Keratinocyte (primary cell): ENCODE results near the gene SLC37A1. TPM values are rescaled to one million over a fixed set of nuclear protein-coding genes. Genes with fewer than 3 reads are reported as not detected.

Source experiments
- DNase-seq: peaks from one replicate; pipeline ENCODE4 v3.0.0-alpha.2; 2011; ENCODE audit warnings: low read depth, missing footprints, low spot score
- FAIRE-seq: peaks from 2 replicates; lab custom pipeline; 2011; peaks lifted over from hg19 to GRCh38; lab: Jason Lieb, UNC
- H2AFZ ChIP-seq: 2 replicates; pipeline ENCODE4 v1.6.0; 2012; ENCODE audit warnings: low read length, control low read depth, inconsistent platforms; ENCODE audit not compliant: control insufficient read depth
- H3K27ac ChIP-seq: 2 replicates; pipeline ENCODE4 v1.5.1; 2011; ENCODE audit warnings: low read length; ENCODE audit not compliant: control insufficient read depth, insufficient read depth
- H3K27me3 ChIP-seq: 3 replicates; pipeline ENCODE4 v1.6.0; 2011; ENCODE audit warnings: low read length; ENCODE audit not compliant: control insufficient read depth, insufficient read depth; ENCODE audit errors: extremely low read depth
- H3K36me3 ChIP-seq, 2 experiments: 2 replicates in 1 of 2; 3 replicates in 1 of 2; pipeline ENCODE4 v1.5.1; 2011; ENCODE audit warnings: low read length in 2 of 2, mild to moderate bottlenecking in 1 of 2; ENCODE audit not compliant: control insufficient read depth in 2 of 2, insufficient read depth in 2 of 2; ENCODE audit errors: extremely low read depth in 1 of 2
- H3K4me1 ChIP-seq: 3 replicates; pipeline ENCODE4 v1.5.1; 2011; ENCODE audit warnings: low read length; ENCODE audit not compliant: control insufficient read depth, insufficient read depth; ENCODE audit errors: extremely low read depth
- H3K4me2 ChIP-seq: 3 replicates; pipeline ENCODE4 v1.6.0; 2011; ENCODE audit warnings: low read depth, low read length; ENCODE audit not compliant: control insufficient read depth, insufficient read depth; ENCODE audit errors: extremely low read depth
- H3K4me3 ChIP-seq, 3 experiments: fragments of 200-600 bp in 1 of 3; sonication (generic) in 1 of 3; 2 replicates in 2 of 3; 3 replicates in 1 of 3; pipeline ENCODE4 v1.5.1; 2011 to 2016; ENCODE audit warnings: low read length in 3 of 3, mild to moderate bottlenecking in 3 of 3, control low read depth in 2 of 3, inconsistent platforms in 1 of 3, low read depth in 1 of 3, mixed read lengths in 1 of 3, mixed run types in 1 of 3, moderate library complexity in 1 of 3; ENCODE audit not compliant: control insufficient read depth in 2 of 3, insufficient read depth in 2 of 3; ENCODE audit errors: extremely low read depth in 1 of 3
- H3K79me2 ChIP-seq: 2 replicates; pipeline ENCODE4 v1.6.0; 2012; ENCODE audit warnings: low read length; ENCODE audit not compliant: control insufficient read depth, insufficient read depth
- H3K9ac ChIP-seq: 3 replicates; pipeline ENCODE4 v1.6.0; 2011; ENCODE audit warnings: low read length; ENCODE audit not compliant: control insufficient read depth, insufficient read depth; ENCODE audit errors: extremely low read depth
- H3K9me1 ChIP-seq: 3 replicates; pipeline ENCODE4 v1.6.0; 2011; ENCODE audit warnings: low read length; ENCODE audit not compliant: control insufficient read depth, insufficient read depth; ENCODE audit errors: extremely low read depth
- H3K9me3 ChIP-seq: 2 replicates; pipeline ENCODE4 v1.5.1; 2012; ENCODE audit warnings: low read depth, low read length; ENCODE audit not compliant: control insufficient read depth
- H4K20me1 ChIP-seq: 3 replicates; pipeline ENCODE4 v1.6.0; 2011; ENCODE audit warnings: low read length; ENCODE audit not compliant: control insufficient read depth, insufficient read depth; ENCODE audit errors: extremely low read depth
- EZH2 ChIP-seq: IDR thresholded peaks from one replicate; pipeline ENCODE4 v1.6.1; 2012; ENCODE audit warnings: inconsistent platforms, mild to moderate bottlenecking, low read length, moderate library complexity
- dilution Hi-C: fragments of 300-500 bp; cut with MboI; formaldehyde crosslinking; loops from one replicate; pipeline ENCODE4 v1.7.0; 2020; ENCODE audit warnings: low sequenced_read_pairs; ENCODE audit not compliant: extremely low pct_ligation_motif_present
- polyA plus RNA-seq, 5 experiments: library from polyadenylated mRNA; depleted of rRNA in 3 of 5; stranded (reverse) in 3 of 5; stranded (forward) in 1 of 5; unstranded in 1 of 5; fragments of >200 nt; gene quantifications; 1 replicate in 1 of 5; 2 replicates in 3 of 5; 3 replicates in 1 of 5; pipeline versions ENCODE4 v1.2.1 to v1.2.3, GENCODE V29; 2011 to 2012; ENCODE audit warnings: missing spikeins in 2 of 5, low read depth in 1 of 5, low replicate concordance in 1 of 5
- TF ChIP-seq, protein P1 (sequence below), 3 experiments: IDR thresholded peaks in 1 of 3; conservative IDR thresholded peaks in 1 of 3; optimal IDR thresholded peaks in 1 of 3; 2 replicates in 2 of 3; 3 replicates in 1 of 3; pipeline versions ENCODE3 to v1.5.1; 2011; ENCODE audit warnings: low read length in 3 of 3, mild to moderate bottlenecking in 3 of 3, moderate library complexity in 2 of 3, control low read depth in 1 of 3, inconsistent platforms in 1 of 3; ENCODE audit not compliant: insufficient read depth in 2 of 3; ENCODE audit errors: extremely low read depth in 1 of 3

SLC37A1 gene
- polyA plus RNA-seq, 1 donor (not counting 4 experiments of a cell fraction or from before 2014, with no cell fraction given) = 4.1 TPM

DNA sequence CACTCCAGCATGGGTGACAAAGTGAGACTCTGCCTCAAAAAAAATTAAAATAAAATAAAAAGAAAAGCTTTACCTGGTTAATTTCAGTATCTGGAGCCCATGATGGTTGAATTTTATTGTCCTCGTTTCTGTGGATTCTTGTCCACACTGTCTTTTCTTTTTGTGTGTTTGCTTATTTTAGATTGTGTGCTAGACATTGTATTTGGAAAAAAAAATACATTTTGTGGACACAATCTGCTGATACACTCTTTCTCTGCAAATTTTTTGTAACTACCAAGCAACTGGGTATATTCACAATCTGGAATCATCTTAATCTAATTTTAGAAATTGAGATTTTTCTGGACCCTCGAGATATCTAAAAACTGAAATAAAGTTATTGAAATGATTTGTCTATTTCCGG, 98.2 kb downstream of the SLC37A1 start:
- Histone ChIP-seq H3K4me1 (peaks cover 14% of the 10 kb centered on the region), H3K9me1 (no peaks in the 10 kb centered on the region), H3K9ac (no peak overlapping the region), H3K36me3 (no peaks in the 10 kb centered on the region), H4K20me1 (no peaks in the 10 kb centered on the region), H2AFZ (no peak overlapping the region), H3K4me2 (no peak overlapping the region), H3K27ac (no peak overlapping the region), H3K9me3 (no peaks in the 10 kb centered on the region), H3K27me3 (peaks cover 7% of the 10 kb centered on the region), H3K79me2 (no peaks in the 10 kb centered on the region), H3K4me3 (no peak overlapping the region)
- FAIRE-seq (no peak), DNase-seq (no peak)
- TF ChIP-seq, protein P1, sequence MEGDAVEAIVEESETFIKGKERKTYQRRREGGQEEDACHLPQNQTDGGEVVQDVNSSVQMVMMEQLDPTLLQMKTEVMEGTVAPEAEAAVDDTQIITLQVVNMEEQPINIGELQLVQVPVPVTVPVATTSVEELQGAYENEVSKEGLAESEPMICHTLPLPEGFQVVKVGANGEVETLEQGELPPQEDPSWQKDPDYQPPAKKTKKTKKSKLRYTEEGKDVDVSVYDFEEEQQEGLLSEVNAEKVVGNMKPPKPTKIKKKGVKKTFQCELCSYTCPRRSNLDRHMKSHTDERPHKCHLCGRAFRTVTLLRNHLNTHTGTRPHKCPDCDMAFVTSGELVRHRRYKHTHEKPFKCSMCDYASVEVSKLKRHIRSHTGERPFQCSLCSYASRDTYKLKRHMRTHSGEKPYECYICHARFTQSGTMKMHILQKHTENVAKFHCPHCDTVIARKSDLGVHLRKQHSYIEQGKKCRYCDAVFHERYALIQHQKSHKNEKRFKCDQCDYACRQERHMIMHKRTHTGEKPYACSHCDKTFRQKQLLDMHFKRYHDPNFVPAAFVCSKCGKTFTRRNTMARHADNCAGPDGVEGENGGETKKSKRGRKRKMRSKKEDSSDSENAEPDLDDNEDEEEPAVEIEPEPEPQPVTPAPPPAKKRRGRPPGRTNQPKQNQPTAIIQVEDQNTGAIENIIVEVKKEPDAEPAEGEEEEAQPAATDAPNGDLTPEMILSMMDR (optimal IDR thresholded peaks at IDR 0.05 in 1 of 3, IDR thresholded peaks at IDR 0.05 in 1 of 3, conservative IDR thresholded peaks at IDR 0.05 in 1 of 3; ENCODE audit: extremely low read depth in 1 of 3, insufficient read depth in 2 of 3, low read length in 3 of 3) = no peak
- TF ChIP-seq EZH2 = no peak
- dilution Hi-C loops = no loop called here

DNA sequence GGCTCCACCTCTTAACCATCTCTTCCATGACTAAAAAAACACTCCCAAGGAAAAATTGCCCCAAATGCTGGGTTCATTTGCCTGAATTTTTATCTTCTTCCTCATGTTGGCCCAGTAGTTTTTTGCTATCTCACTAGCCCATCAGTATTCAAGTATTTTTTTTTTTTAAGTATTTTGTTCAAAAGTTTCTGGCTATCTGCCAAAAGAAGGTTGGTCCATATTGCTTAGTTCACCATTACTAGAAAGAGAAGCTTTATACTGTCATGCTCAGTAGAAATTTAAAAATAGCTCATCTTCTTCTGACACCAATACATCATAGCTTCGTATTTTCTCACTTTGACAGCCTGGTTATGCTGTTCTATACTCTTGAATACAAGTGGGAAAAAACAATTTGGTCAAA, 98.7 kb downstream of the SLC37A1 start:
- dilution Hi-C loops = no loop called here
- H3K4me2 ChIP-seq = no peak overlapping the region
- no peaks in the 10 kb centered on the region for H3K9me3 ChIP-seq
- H3K27me3 ChIP-seq = peaks cover 13% of the 10 kb centered on the region
- no peak overlapping the region for H3K4me3 ChIP-seq
- H3K27ac ChIP-seq = no peak overlapping the region
- no peaks in the 10 kb centered on the region for H3K36me3 ChIP-seq
- no peaks in the 10 kb centered on the region for H4K20me1 ChIP-seq
- DNase-seq = no peak
- no peaks in the 10 kb centered on the region for H3K9me1 ChIP-seq
- H3K4me1 ChIP-seq = peaks cover 14% of the 10 kb centered on the region
- no peak overlapping the region for H2AFZ ChIP-seq
- H3K79me2 ChIP-seq = no peaks in the 10 kb centered on the region
- no peak for FAIRE-seq
- TF ChIP-seq, protein P1 (optimal IDR thresholded peaks at IDR 0.05 in 1 of 3, IDR thresholded peaks at IDR 0.05 in 1 of 3, conservative IDR thresholded peaks at IDR 0.05 in 1 of 3; ENCODE audit: extremely low read depth in 1 of 3, insufficient read depth in 2 of 3, low read length in 3 of 3) = no peak
- TF ChIP-seq EZH2 = no peak
- no peak overlapping the region for H3K9ac ChIP-seq
